Motor neuron (in vitro differentiated cells): ENCODE measurements around the gene CDC6. TPM values are rescaled to one million over a fixed set of nuclear protein-coding genes. Genes with fewer than 3 reads are reported as not detected.

Source experiments
- ATAC-seq, 8 experiments: fragments of 200-7000 bp; cut with Tn5 transposase; replicated peaks in 6 of 8; 2 replicates each; pipeline ENCODE4 v1.8.0; 2021; ENCODE audit warnings: mild to moderate bottlenecking in 8 of 8, moderate library complexity in 8 of 8
- H3K27ac ChIP-seq, 2 donors: fragments of 250-450 bp; sonication (Bioruptor Pico); 2 replicates each; pipeline ENCODE4 v1.9.0; 2021; ENCODE audit warnings: antibody characterized with exemption in 2 of 2, mild to moderate bottlenecking in 2 of 2, moderate library complexity in 1 of 2
- H3K4me1 ChIP-seq, 2 donors: fragments of 250-450 bp; sonication (Bioruptor Pico); replicated peaks in 1 of 2; 2 replicates each; pipeline ENCODE4 v1.6.1; 2021; ENCODE audit warnings: antibody characterized with exemption in 2 of 2, mild to moderate bottlenecking in 2 of 2, moderate library complexity in 1 of 2
- H3K4me3 ChIP-seq, 5 donors: fragments of 250-450 bp; sonication (Bioruptor Pico); 2 replicates each; pipeline ENCODE4 v1.9.0; 2021; ENCODE audit warnings: antibody characterized with exemption in 5 of 5, mild to moderate bottlenecking in 5 of 5, moderate library complexity in 4 of 5
- WGBS, 10 experiments: fragments of 450-650 bp; shearing (Covaris generic); methylation state at CpG; one replicate each; pipeline ENCODE4 v1.0.0; 2022; 5-methylcytosine and 5-hydroxymethylcytosine counted together
- in situ Hi-C, 9 experiments: fragments of 400-800 bp; cut with MboI; loops; one replicate each; pipeline ENCODE4 v1.15.0; 2021; ENCODE audit warnings: low sequenced_read_pairs in 9 of 9, low pct_unique_long_range_greater_than_20kb in 2 of 9; ENCODE audit not compliant: unreplicated experiment in 9 of 9
- total RNA-seq, 8 experiments: library from RNA; unstranded; fragments of 300-600 nt; gene quantifications; 2 replicates each; pipeline versions ENCODE4 v1.2.3 to v1.2.4, GENCODE V29; 2022

CDC6 gene, protein sequence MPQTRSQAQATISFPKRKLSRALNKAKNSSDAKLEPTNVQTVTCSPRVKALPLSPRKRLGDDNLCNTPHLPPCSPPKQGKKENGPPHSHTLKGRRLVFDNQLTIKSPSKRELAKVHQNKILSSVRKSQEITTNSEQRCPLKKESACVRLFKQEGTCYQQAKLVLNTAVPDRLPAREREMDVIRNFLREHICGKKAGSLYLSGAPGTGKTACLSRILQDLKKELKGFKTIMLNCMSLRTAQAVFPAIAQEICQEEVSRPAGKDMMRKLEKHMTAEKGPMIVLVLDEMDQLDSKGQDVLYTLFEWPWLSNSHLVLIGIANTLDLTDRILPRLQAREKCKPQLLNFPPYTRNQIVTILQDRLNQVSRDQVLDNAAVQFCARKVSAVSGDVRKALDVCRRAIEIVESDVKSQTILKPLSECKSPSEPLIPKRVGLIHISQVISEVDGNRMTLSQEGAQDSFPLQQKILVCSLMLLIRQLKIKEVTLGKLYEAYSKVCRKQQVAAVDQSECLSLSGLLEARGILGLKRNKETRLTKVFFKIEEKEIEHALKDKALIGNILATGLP
- total RNA-seq: 10 to 100 TPM in 3 of 8 experiments, 1 to 10 TPM in 5; 1.7 to 30.9 (median 3.6) TPM

DNA sequence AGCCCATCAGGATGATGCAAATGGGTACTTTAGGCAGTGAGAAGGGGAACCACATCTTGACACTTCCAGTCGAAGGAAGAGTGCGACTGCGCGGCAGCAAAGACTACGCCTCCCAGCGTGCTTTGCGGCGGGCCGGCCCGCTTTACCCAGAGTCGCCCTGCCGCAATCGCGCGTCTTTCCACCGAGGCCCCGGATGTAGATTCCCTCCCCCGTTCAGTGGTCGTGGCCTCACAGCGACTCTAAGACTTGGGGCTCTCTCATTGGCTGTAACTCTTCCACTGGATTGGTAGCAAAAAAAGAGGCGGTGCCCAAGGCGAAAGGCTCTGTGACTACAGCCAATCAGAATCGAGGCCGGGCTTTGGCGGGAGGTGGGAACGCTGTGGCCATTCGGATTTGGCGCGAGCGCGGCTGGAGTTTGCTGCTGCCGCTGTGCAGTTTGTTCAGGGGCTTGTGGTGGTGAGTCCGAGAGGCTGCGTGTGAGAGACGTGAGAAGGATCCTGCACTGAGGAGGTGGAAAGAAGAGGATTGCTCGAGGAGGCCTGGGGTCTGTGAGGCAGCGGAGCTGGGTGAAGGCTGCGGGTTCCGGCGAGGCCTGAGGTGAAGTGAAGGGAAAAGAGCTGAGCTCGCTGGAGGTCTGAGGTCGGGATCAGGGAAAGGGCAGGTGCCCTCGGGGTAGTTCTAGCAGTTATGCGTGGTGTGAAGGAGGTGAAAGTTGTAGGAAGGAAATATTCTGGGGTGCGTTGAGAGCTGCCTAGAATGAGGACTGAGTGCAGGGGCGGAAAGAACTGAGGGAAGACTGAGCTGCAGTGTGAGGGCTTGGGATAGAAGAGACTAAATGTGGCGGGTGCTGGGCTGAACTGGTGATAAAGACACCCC is at the start of gene CDC6:
Gene CDC6, plus strand, starts transcription at position 386 of the 876 bp plus-strand sequence. CDS start 1,542 bp downstream, outside the sequence.
- ATAC-seq: peak; percentile 78 to 97 (median 96)
- peak within 1 kb of the TSS; percentile 36 to 53 (median 45) for H3K4me3 ChIP-seq
- peaks cover 7 to 12% of the 10 kb centered on the region in 2 donors for H3K4me1 ChIP-seq
- WGBS, 10 experiments: 0 to 1% (median 0%) methylated on average over 2 to 20 of the region's 47 CpGs; no CpG with 5 or more reads in 1 of the 10 experiments
- in situ Hi-C loops: loop anchor here in 5 of 9 experiments (5.0 to 25.0 kb wide), 3 partner anchors 83 to 275 kb away; partner anchors contain the start of gene CSF3 (in 3 of the 5)
- H3K27ac ChIP-seq: no peak within 1 kb of the TSS

DNA sequence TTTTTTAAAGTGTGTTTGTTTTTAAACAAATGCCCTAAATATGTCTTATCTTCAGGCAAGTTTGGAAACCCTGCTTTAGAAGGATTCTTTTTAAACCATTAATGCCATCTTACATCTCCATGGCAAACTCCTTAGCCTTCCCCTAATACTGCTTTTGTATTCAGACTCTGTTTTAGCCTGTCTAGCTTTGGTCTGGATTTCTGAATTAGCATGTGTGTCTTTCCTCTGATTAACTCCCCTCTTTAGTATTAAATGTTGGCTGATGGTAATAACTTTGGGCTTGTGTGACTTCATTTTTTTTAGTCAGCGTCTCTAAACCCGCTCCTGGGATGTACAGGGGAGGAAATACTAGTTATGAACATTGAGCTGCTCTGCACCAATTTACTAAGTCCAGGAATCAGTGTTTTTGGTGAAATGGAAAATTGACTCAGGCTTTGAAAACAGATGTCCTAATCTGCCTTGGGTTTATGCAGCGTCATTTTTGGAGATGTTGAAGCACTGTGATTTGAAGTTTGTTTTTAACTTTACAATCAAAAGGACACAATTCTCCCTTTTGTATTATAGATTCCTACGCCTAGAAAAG is 46.3 kb upstream of the CDC6 start:
- ATAC-seq: peak in 4 of 8 experiments; percentile 22 to 74 (median 40)
- in situ Hi-C loops: no loop called here
- H3K4me3 ChIP-seq: no peak overlapping the region
- peak overlapping the region in 1 of 2 donors; percentile 42 for H3K27ac ChIP-seq
- H3K4me1 ChIP-seq: peaks cover 8 to 20% of the 10 kb centered on the region in 2 donors
- 38 to 96% (median 72%) methylated on average over 1 to 4 of the region's 4 CpGs; no CpG with 5 or more reads in 2 of the 10 experiments for WGBS, 10 experiments

DNA sequence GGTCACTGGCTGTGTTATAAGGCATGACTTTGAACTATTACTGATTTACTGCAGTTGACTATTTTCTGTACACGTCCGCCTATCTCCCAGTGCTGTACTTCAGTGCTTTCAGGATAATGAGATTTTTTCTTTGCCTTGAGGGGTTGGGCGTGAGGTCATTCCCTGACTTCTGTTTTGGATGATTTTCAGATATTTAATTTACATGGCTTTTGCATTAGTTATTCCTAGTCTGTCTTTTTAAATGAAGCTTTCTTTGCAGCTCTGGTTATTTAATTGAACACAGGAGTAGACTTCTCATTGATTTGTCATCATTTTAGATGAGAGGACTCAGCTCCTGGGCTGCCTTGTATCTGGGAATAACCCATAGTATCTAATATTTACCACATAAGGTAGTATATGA is 44.9 kb upstream of the CDC6 start:
- peak overlapping the region in 1 of 2 donors; percentile 19 for H3K27ac ChIP-seq
- in situ Hi-C loops: no loop called here
- peak in 7 of 8 experiments; percentile 28 to 90 (median 80) for ATAC-seq
- H3K4me1 ChIP-seq: peaks cover 8 to 20% of the 10 kb centered on the region in 2 donors
- 0 to 100% (median 72%) methylated on average over 1 to 3 of the region's 3 CpGs for WGBS, 10 experiments
- H3K4me3 ChIP-seq: no peak overlapping the region

DNA sequence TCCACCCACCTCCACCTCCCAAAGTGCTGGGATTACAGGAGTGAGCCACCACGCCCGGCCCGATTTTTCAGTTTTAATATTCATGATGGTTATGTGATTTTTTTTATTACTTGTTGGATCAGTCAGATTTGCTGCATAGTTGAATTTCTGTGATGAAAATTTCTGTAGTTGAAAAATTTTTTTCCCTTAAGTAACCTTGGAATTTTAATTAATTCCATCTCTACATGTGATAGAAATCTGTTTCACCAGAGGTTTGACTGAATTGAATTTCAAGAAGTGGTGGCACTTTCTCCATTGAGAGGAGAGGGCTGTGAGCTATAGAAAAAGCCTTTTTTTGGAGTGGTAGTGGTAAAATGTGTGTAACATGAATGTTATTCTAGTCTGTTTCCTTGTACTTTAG is 43.9 kb upstream of the CDC6 start:
- in situ Hi-C loops: no loop called here
- H3K4me1 ChIP-seq: peaks cover 9 to 20% of the 10 kb centered on the region in 2 donors
- no peak overlapping the region for H3K27ac ChIP-seq
- peak in 1 of 8 experiments; percentile 16 for ATAC-seq
- no peak overlapping the region for H3K4me3 ChIP-seq
- 0 to 100% (median 80%) methylated on average over 2 to 3 of the region's 3 CpGs; no CpG with 5 or more reads in 5 of the 10 experiments for WGBS, 10 experiments

DNA sequence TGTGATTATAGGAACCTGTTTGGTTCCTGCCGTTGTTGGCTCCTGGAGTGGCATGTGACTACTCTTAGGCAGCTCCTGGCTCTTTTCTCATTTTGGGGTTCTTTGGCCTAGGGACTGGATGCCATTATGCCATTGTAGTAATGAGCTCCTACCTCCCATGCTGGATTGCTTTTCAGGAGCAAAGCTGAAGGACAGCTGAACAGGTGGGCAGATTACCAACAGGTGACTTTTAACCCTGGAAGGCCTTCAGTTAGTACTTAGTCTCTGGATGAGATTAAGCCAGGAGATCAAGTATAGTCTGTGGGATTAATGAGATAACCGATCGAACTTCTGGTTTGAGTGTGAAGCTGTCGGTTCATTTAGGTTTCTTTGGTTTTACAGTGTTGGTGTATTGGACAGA is 43.4 kb upstream of the CDC6 start:
- H3K27ac ChIP-seq: no peak overlapping the region
- WGBS, 10 experiments: 50 to 100% (median 92%) methylated on average over 1 to 4 of the region's 4 CpGs; no CpG with 5 or more reads in 5 of the 10 experiments
- peaks cover 11 to 20% of the 10 kb centered on the region in 2 donors for H3K4me1 ChIP-seq
- in situ Hi-C loops: no loop called here
- no peak overlapping the region for H3K4me3 ChIP-seq
- no peak for ATAC-seq

DNA sequence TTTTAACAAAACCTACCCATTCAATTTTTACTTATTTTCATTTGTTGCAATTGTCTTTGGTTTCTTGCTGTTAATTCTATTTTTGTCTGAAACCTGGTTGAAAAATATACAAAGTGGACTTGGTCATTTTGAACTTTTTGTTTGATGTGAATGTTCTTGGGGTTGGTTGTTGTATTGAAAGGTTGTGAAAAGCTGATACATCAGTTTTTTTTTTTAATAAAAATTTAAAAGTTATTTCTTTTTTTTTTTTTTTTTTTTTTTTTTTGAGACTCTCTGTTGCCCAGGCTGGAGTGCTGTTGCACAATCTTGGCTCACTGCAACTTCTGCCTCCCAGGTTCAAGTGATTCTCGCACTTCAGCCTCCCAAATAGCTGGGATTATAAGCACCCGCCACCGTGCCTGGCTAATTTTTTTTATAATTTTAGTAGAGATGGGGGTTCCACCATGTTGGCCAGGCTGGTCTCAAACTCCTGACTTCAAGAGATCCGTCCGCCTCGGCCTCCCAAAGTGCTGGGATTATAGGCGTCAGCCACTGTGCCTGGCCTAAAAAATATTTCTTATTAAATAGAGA is 39.7 kb upstream of the CDC6 start:
- peaks cover 3 to 8% of the 10 kb centered on the region in 2 donors for H3K4me1 ChIP-seq
- no peak for ATAC-seq
- H3K4me3 ChIP-seq: no peak overlapping the region
- in situ Hi-C loops: no loop called here
- H3K27ac ChIP-seq: no peak overlapping the region
- 0 to 100% (median 92%) methylated on average over 1 to 7 of the region's 7 CpGs for WGBS, 10 experiments

DNA sequence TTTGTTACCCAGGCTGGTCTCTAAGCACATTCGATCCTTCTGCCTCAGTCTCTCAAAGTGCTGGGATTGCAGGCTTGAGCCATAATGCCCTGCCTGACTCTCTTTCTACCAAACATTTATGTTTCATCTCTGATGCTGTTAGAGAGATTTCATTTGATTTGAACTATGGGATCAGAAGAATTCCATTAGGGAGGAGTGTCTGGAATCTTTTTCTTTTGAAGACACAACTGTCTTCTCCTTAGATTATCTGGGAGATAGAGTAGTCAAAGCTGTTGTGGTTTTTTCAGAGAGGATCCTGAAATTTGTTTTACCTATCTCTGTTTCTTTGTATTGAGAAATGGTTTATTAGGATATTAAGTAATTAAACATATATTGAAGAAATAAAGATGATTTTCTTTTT is 39.2 kb upstream of the CDC6 start:
- WGBS, 10 experiments: 67 to 100% (median 100%) methylated on average over 1 of the region's 1 CpG; no CpG with 5 or more reads in 4 of the 10 experiments
- no peak for ATAC-seq
- H3K4me1 ChIP-seq: peaks cover 3 to 6% of the 10 kb centered on the region in 2 donors
- in situ Hi-C loops: no loop called here
- H3K4me3 ChIP-seq: no peak overlapping the region
- no peak overlapping the region for H3K27ac ChIP-seq

DNA sequence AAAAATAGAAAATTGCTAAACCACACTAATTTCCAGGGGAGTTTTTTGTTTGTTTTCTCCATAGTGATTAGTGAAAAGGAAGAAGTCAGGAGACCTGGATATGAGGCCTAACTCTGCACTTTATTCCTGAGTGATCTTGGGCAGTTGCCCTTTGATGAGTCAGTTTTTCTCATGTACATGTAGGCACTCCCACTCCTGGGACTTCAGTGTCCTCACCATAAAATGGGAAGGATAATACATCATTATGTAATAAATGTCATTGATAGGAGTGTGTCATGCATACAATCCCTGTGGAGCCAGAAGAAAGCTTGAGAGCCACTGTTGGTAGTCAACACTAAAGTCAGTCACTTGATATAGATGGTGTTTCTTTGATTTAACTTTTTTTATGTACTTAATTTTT is 36.1 kb upstream of the CDC6 start:
- H3K27ac ChIP-seq: no peak overlapping the region
- peak; percentile 58 to 100 (median 76) for ATAC-seq
- in situ Hi-C loops: no loop called here

DNA sequence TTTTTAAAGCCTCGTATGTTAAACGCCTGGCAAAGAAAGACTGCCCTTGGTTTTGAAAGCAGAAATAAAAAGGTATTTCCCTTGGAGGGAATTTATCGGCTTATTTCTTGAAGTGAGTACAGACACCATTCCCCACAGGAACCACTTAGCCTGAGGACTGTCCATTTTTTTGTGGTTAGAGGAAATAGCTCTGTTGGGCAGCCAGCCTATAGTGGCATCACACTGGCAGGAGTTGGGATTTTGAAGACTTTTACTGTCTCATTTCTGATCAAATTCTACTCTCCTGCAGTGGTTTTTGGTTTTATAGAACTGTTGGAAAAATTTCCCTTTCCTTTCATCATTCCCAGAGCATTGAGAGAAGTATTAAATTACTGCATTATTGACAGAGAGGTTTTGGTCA is 34.1 kb upstream of the CDC6 start:
- WGBS, 10 experiments: 85 to 100% (median 93%) methylated on average over 2 to 3 of the region's 3 CpGs; no CpG with 5 or more reads in 1 of the 10 experiments
- Histone ChIP-seq H3K27ac (no peak overlapping the region), H3K4me1 (peaks cover 3 to 6% of the 10 kb centered on the region in 2 donors), H3K4me3 (no peak overlapping the region)
- no peak for ATAC-seq
- in situ Hi-C loops: no loop called here

More for the DNA sequence above, 36.1 kb upstream of the CDC6 start:
- no peak overlapping the region for H3K4me3 ChIP-seq
- peaks cover 3 to 6% of the 10 kb centered on the region in 2 donors for H3K4me1 ChIP-seq

DNA sequence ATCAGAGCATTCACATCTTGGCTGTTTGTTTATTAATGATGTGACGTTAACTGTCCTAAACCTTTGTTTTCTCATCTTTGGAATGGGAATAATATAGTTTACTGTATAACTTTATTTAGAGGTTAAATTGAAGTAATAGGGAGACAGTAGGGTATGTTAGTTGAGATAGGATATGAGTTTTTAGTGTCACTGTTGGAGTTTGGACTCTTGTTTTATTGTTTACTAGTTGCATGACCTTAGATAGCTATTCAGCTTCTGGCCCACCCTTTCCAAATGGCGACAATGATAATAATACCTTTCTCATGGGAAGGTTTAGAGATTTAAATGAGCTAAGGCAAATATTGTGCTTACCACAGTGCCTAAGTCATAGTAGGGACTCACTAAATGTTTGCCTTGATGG is 28.2 kb upstream of the CDC6 start:
- H3K27ac ChIP-seq: no peak overlapping the region
- WGBS, 10 experiments: 90 to 100% (median 100%) methylated on average over 1 to 2 of the region's 2 CpGs; no CpG with 5 or more reads in 1 of the 10 experiments
- in situ Hi-C loops: no loop called here
- ATAC-seq: no peak
- no peak overlapping the region for H3K4me3 ChIP-seq
- no peaks in the 10 kb centered on the region for H3K4me1 ChIP-seq

DNA sequence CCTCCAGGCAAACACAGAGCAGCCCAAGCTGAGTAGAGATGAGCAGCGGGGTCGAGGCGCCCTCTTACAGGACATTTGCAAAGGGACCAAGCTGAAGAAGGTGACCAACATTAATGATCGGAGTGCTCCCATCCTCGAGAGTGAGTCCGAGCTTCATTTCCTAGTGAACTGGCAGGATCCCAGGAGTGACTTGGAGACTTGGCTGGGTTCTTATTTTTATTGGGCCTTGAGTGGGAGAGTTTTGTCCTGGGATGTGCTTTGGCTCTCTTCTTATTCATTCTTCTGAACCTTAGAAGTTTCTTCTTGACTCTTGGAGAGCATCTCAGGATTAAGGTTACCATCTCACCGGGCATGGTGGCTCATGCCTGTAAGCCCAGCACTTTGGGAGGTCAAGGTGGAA is 27.2 kb upstream of the CDC6 start:
- ATAC-seq: no peak
- no peak overlapping the region for H3K4me3 ChIP-seq
- H3K27ac ChIP-seq: no peak overlapping the region
- in situ Hi-C loops: no loop called here
- H3K4me1 ChIP-seq: no peaks in the 10 kb centered on the region
- WGBS, 10 experiments: 98 to 100% (median 100%) methylated on average over 1 to 7 of the region's 7 CpGs; no CpG with 5 or more reads in 5 of the 10 experiments
